ENCODE data around the gene PWWP2A. TPM values are rescaled to one million over a fixed set of nuclear protein-coding genes. Genes with fewer than 3 reads are reported as not detected.

PWWP2A gene
- total and polyA plus RNA-seq, 2 of the 8 experiments (the other 6 are each of a cell fraction or from before 2014, with no cell fraction given), result 18.5 to 63.0 TPM

- FAIRE-seq, result no peak
- no peaks in the 10 kb centered on the region; the same call in 1 of the 2 replicates for H3K79me1 ChIP-seq (ENCODE audit: low read depth, low read length)
- H3K14ac ChIP-seq (ENCODE audit: insufficient read length), result no peak overlapping the region
- no peak overlapping the region for H3K23ac ChIP-seq (ENCODE audit: insufficient read length)
- no peak overlapping the region for H3K4me2 ChIP-seq (ENCODE audit: insufficient read depth in 1 of 2, low read depth in 2 of 2, low read length in 2 of 2)
- CTCF ChIA-PET (ENCODE audit: partially characterized antibody), result interaction anchor here (0.5 to 1.3 kb wide), 7 partner anchors 17 to 179 kb away, joined by 3 to 4 read pairs (median 3); no protein-coding TSS in a partner anchor
- H3K36me3 ChIP-seq (ENCODE audit: control insufficient read depth in 2 of 4, insufficient read depth in 4 of 4, low read length in 3 of 4), result peaks cover 0 to 25% (median 4%) of the 10 kb centered on the region in 4 experiments; a peak in 3 of 8 replicates
- peaks cover 4 to 11% (median 5%) of the 10 kb centered on the region in 4 experiments; a peak in 5 of 7 replicates for H3K4me1 ChIP-seq (replicated peaks in 1 of 4; ENCODE audit: control insufficient read depth in 3 of 4, insufficient read depth in 4 of 4, low read length in 3 of 4)
- POLR2A ChIA-PET (ENCODE audit: partially characterized antibody), result interaction anchor here (1.0 to 1.5 kb wide), 3 partner anchors 7 to 229 kb away, joined by 3 read pairs; no protein-coding TSS in a partner anchor
- no peak overlapping the region for H4K5ac ChIP-seq (ENCODE audit: insufficient read length, low read depth, low read length)
- H3K4ac ChIP-seq (replicated peaks; ENCODE audit: insufficient read length, low read depth, low read length), result no peak overlapping the region
- no peak overlapping the region for H4K91ac ChIP-seq (replicated peaks; ENCODE audit: insufficient read length, low read length)
- TF ChIP-seq CEBPB (IDR thresholded peaks at IDR 0.05; ENCODE audit: low read depth, low read length), result no peak
- no peak for TF ChIP-seq CTBP2 (IDR thresholded peaks at IDR 0.05; ENCODE audit: borderline replicate concordance, insufficient read depth, insufficient read length, low read length)
- no peak for TF ChIP-seq CREB1 (IDR thresholded peaks at IDR 0.05)
- TF ChIP-seq NRF1 (IDR thresholded peaks at IDR 0.05; ENCODE audit: low read depth, low read length), result no peak
- no peak for TF ChIP-seq KDM1A (IDR thresholded peaks at IDR 0.05; ENCODE audit: borderline replicate concordance, low read length)
- TF ChIP-seq SIX5 (IDR thresholded peaks at IDR 0.05; ENCODE audit: low read depth, low read length), result no peak
- no peak for TF ChIP-seq GABPA (IDR thresholded peaks at IDR 0.05; ENCODE audit: borderline replicate concordance, insufficient read depth, low read length)
- no peak for TF ChIP-seq NANOG (IDR thresholded peaks at IDR 0.05; ENCODE audit: insufficient read depth, low read depth, low read length, poor library complexity, severe bottlenecking)
- no peak for TF ChIP-seq RFX5 (IDR thresholded peaks at IDR 0.05; ENCODE audit: borderline replicate concordance, low read depth, low read length)
- TF ChIP-seq E2F6 (IDR thresholded peaks at IDR 0.05), result no peak
- no peak for TF ChIP-seq MAX (IDR thresholded peaks at IDR 0.05)
- no peak for TF ChIP-seq CBX5 (IDR thresholded peaks at IDR 0.05; ENCODE audit: low read depth, low read length)
- TF ChIP-seq TAF1 (IDR thresholded peaks at IDR 0.05; ENCODE audit: low read depth, low read length), result no peak
- TF ChIP-seq JUN (IDR thresholded peaks at IDR 0.05; ENCODE audit: low read depth, low read length), result no peak
- H2BK120ac ChIP-seq (replicated peaks; ENCODE audit: low read depth, low read length), result no peak overlapping the region
- H3K56ac ChIP-seq (replicated peaks; ENCODE audit: insufficient read length, low read depth, low read length), result no peak overlapping the region
- H3K23me2 ChIP-seq (ENCODE audit: low read depth, low read length), result no peaks in the 10 kb centered on the region
- H2BK12ac ChIP-seq (ENCODE audit: low read depth, low read length), result no peak overlapping the region
- H2AK5ac ChIP-seq (ENCODE audit: low read depth, low read length), result no peak overlapping the region
- H2BK15ac ChIP-seq (ENCODE audit: low read length), result no peak overlapping the region
- no peaks in the 10 kb centered on the region for H4K20me1 ChIP-seq (replicated peaks in 1 of 2; ENCODE audit: control insufficient read depth in 1 of 2, insufficient read depth in 2 of 2, low read length in 2 of 2)
- WGBS, 2 experiments (ENCODE audit: extremely low coverage in 1 of 2, insufficient coverage in 1 of 2, insufficient read length in 1 of 2, insufficient replicate concordance in 2 of 2, low coverage in 1 of 2, low lambda C conversion rate in 2 of 2, missing lambda C conversion rate in 1 of 2), result 60% methylated on average over 1 of the region's 1 CpG; no CpG with 5 or more reads in 1 of the 2 experiments
- H3K18ac ChIP-seq (ENCODE audit: extremely low read depth, low read length), result no peak overlapping the region
- no peak overlapping the region for H2BK5ac ChIP-seq (ENCODE audit: low read depth, low read length)
- no peaks in the 10 kb centered on the region for H3K27me3 ChIP-seq (replicated peaks in 1 of 4; ENCODE audit: control insufficient read depth in 3 of 4, extremely low read depth in 1 of 4, insufficient read depth in 3 of 4, low read length in 3 of 4)
- no peak overlapping the region for H3K4me3 ChIP-seq (ENCODE audit: extremely low read depth in 1 of 4, insufficient read depth in 2 of 4, low read depth in 3 of 4, low read length in 4 of 4)
- no peak overlapping the region; the same call in 1 of the 2 replicates for H4K8ac ChIP-seq (ENCODE audit: extremely low read depth, insufficient read depth, low read length)
- DNase-seq (ENCODE audit: low read depth in 1 of 2, low spot score in 2 of 2), result no peak
- H3K9me3 ChIP-seq (ENCODE audit: insufficient read depth in 2 of 2, low read depth in 1 of 2, low read length in 1 of 2), result no peaks in the 10 kb centered on the region
- no peak overlapping the region for H2BK20ac ChIP-seq (ENCODE audit: low read length)
- no peak overlapping the region for H3K9ac ChIP-seq (replicated peaks in 1 of 4; ENCODE audit: extremely low read depth in 1 of 4, low read depth in 3 of 4, low read length in 3 of 4)
- no peak overlapping the region for H2AFZ ChIP-seq (ENCODE audit: low read length)
- no peak overlapping the region for H3K27ac ChIP-seq (ENCODE audit: low read depth, low read length)
- no peaks in the 10 kb centered on the region for H3K79me2 ChIP-seq (ENCODE audit: control insufficient read depth in 1 of 2, insufficient read depth in 2 of 2, low read length in 2 of 2)
These were observed 54.8 kb downstream of the PWWP2A start for GRCh38 chr5:160064417-160064810.
